Spleen (tissue), 11 donors: Measurements from ENCODE around the gene RAB12. TPM values are rescaled to one million over a fixed set of nuclear protein-coding genes. Genes with fewer than 3 reads are reported as not detected.

Source experiments
- DNase-seq: peaks from one replicate; pipeline ENCODE4 v3.0.0-alpha.2; 2020
- H3K27ac ChIP-seq, 8 donors: fragments of 200-600 bp; sonication (generic) in 7 of 8; 1 replicate in 4 of 8; 2 replicates in 4 of 8; pipeline versions ENCODE4 v1.5.0 to v1.8.0; 2016 to 2021; ENCODE audit warnings: inconsistent platforms in 4 of 8, mild to moderate bottlenecking in 4 of 8, moderate library complexity in 1 of 8
- H3K27me3 ChIP-seq, 7 donors: fragments of 200-600 bp; sonication (generic) in 6 of 7; replicated peaks in 1 of 7; 1 replicate in 4 of 7; 2 replicates in 3 of 7; pipeline versions ENCODE4 v1.5.0 to v1.8.0; 2016 to 2021; ENCODE audit warnings: inconsistent platforms in 3 of 7, mild to moderate bottlenecking in 1 of 7
- H3K36me3 ChIP-seq, 6 donors: fragments of 200-600 bp; sonication (generic) in 5 of 6; 1 replicate in 4 of 6; 2 replicates in 2 of 6; pipeline versions ENCODE4 v1.5.0 to v1.8.0; 2016 to 2021; ENCODE audit warnings: inconsistent platforms in 2 of 6
- H3K4me1 ChIP-seq, 6 donors: fragments of 200-600 bp; sonication (generic) in 5 of 6; 1 replicate in 3 of 6; 2 replicates in 3 of 6; pipeline versions ENCODE4 v1.5.0 to v1.8.0; 2016 to 2021; ENCODE audit warnings: inconsistent platforms in 3 of 6
- H3K4me3 ChIP-seq, 8 donors: fragments of 200-600 bp; sonication (generic) in 7 of 8; 1 replicate in 4 of 8; 2 replicates in 4 of 8; pipeline versions ENCODE4 v1.5.0 to v1.8.0; 2016 to 2021; ENCODE audit warnings: inconsistent platforms in 4 of 8, mild to moderate bottlenecking in 4 of 8, moderate library complexity in 2 of 8
- H3K9me3 ChIP-seq, 8 donors: fragments of 200-600 bp; sonication (generic) in 7 of 8; 1 replicate in 4 of 8; 2 replicates in 4 of 8; pipeline versions ENCODE4 v1.5.0 to v1.8.0; 2016 to 2021; ENCODE audit warnings: inconsistent platforms in 4 of 8
- CTCF ChIP-seq, 11 experiments: fragments of 200-600 bp in 7 of 11; fragments of 450-650 bp in 4 of 11; sonication (generic) in 4 of 11; IDR thresholded peaks in 8 of 11; conservative IDR thresholded peaks in 3 of 11; 1 replicate in 7 of 11; 2 replicates in 4 of 11; pipeline versions ENCODE4 v1.4.0 to v1.8.0; 2016 to 2021; ENCODE audit warnings: antibody characterized with exemption in 11 of 11, inconsistent platforms in 4 of 11, mild to moderate bottlenecking in 1 of 11
- POLR2A ChIP-seq, 3 donors: fragments of 450-650 bp; IDR thresholded peaks; one replicate each; pipeline ENCODE4 v1.5.1; 2017; ENCODE audit warnings: antibody characterized with exemption in 3 of 3, mild to moderate bottlenecking in 1 of 3
- POLR2AphosphoS5 ChIP-seq, 3 donors: sonication (generic); formaldehyde crosslinking; IDR thresholded peaks; one replicate each; pipeline ENCODE4 v1.5.1; 2017; ENCODE audit warnings: antibody characterized with exemption in 3 of 3
- WGBS, 5 donors: extraction: QIAGEN DNeasy Blood & Tissue Kit in 3 of 5; methylation state at CpG; one replicate each; pipeline versions ENCODE4 v1.1.5 to v1.1.7; 2013 to 2018; 5-methylcytosine and 5-hydroxymethylcytosine counted together
- intact Hi-C: fragments of 100-400 bp; cut with DNase I; formaldehyde crosslinking; loops from one replicate; pipeline ENCODE4 v1.15.0; 2023; ENCODE audit warnings: low total_unique reads
- polyA plus RNA-seq, 3 donors: library from polyadenylated mRNA; stranded (reverse); fragments of 200-250 nt; gene quantifications; one replicate each; pipeline ENCODE4 v1.2.1, GENCODE V29; 2013
- total RNA-seq, 7 donors: library from RNA; depleted of rRNA in 3 of 7; stranded (reverse); fragments of >200 nt in 3 of 7; fragmentation: NEBNext Ultra II Directional in 4 of 7; extraction: Animal tissue kit (Norgen Biotek cat#: 25700) in 4 of 7; gene quantifications; one replicate each; pipeline versions ENCODE4 v1.1.0 to v1.2.1, GENCODE V29; 2016 to 2021
- donor health status: healthy with polysubstance abuse.
- donor health status: DM: no; HTN: no; CAD: no; lungs with moderate emphysema.
- donor health status: DM: no; HTN: no; CAD: no.
- donor health status: Bipolar disorder and iron deficiency.
- donor health status: healthy.
- donor health status: DM: no; HTN: no; CAD: no.
- donor health status: DM: yes; HTN: yes; CAD: no.

The RAB12 gene
- total and polyA plus RNA-seq, 10 donors = 26.0 to 56.5 (median 41.3) TPM

DNA sequence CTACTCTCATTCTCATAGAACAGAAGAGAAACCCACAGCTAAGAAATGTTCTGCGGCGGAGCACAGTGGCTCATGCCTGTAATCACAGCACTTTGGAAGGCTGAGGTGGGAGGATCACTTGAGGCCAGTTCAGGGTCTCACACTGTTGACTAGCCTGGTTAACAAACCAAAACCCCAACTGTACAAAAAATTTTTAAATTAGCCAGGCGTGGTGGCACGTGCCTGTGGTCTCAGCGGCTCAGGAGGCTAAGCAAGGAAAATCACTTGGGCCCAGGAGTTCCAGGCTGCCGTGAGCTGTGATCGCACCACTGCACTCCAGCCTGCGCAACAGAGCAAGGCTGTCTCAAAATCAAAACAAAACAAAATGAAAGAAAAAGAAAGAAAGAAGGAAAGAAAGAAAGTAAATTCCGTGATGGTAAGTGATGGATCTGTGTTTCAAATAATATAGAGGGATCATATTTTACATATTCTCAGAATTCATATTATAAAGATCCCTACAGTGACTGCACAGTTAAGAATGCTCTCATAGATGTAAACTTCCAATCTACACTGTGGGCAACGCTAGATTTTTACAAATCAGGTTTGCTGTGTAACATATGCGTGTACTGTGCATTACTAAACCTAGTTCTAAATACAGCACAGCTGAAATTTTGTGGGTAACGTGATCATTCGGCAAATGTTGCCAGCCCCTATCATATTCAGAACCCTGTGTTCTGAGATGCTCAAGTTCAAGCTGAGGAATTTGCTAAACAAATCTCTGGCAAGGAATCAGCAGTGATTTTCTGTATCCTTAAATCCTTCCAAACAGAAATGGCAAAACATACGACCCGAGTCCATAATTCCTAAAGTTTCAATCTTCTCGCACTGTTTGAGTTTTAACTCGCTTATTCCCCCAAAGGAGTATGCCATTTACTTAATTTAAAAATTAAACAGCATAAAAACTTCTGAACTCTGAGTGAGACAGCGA is 1.2 kb upstream of the RAB12 start:
- intact Hi-C loops = no loop called here
- peaks cover 0 to 5% (median 0%) of the 10 kb centered on the region in 7 donors for H3K27me3 ChIP-seq
- 68 to 73% (median 71%) methylated on average over 18 of the region's 18 CpGs for WGBS, 5 donors
- TF ChIP-seq CTCF (IDR thresholded peaks at IDR 0.05 in 8 of 11, conservative IDR thresholded peaks at IDR 0.05 in 3 of 11) (no peak), POLR2AphosphoS5 (IDR thresholded peaks at IDR 0.05) (peak in 1 of 3 donors; percentile 34)
- peak overlapping the region; percentile 62 to 87 (median 82) for H3K27ac ChIP-seq
- DNase-seq = no peak
- peaks cover 27 to 73% (median 68%) of the 10 kb centered on the region in 6 donors for H3K4me1 ChIP-seq
- no peaks in the 10 kb centered on the region for H3K9me3 ChIP-seq
- peaks cover 0 to 13% (median 0%) of the 10 kb centered on the region in 6 donors for H3K36me3 ChIP-seq
- H3K4me3 ChIP-seq = peak overlapping the region; percentile 33 to 96 (median 80)

DNA sequence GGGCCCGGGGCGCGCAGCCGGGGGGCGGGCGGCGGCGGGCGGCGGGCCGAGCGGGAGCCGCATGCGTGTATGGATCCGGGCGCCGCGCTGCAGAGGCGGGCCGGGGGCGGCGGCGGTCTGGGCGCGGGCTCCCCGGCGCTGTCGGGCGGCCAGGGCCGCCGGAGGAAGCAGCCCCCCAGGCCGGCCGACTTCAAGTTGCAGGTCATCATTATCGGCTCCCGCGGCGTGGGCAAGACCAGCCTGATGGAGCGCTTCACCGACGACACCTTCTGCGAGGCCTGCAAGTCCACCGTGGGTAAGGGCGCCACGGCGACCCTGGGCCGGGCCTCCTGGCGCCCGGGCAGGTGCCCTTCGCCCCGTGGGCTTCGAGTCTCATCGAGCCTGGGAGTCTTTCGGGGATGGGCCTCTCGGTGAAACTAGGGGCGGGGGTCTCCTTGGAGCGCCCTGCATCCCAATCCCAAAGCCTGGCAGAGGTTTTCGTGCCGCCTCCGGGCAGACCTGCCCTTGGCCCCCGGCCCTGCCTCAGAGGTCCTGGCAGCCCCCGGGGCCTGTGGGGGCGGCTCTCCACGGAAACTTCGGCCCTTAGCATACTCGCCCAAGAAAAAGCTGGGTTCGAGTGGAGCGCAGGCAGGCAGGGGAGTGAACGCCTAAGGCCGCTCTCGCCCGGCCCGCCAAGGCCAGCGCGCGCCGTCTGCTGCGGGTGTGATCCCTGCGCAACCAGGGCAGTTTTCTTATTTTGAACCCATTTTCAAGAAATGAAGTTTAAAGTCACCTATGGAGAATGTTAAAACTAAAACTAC is 622 bp downstream of the RAB12 start:
- TF ChIP-seq POLR2A (IDR thresholded peaks at IDR 0.05) (no peak), CTCF (IDR thresholded peaks at IDR 0.05 in 8 of 11, conservative IDR thresholded peaks at IDR 0.05 in 3 of 11) (no peak), POLR2AphosphoS5 (IDR thresholded peaks at IDR 0.05) (peak in 2 of 3 donors; percentile 11 to 56)
- 0 to 4% (median 1%) methylated on average over 13 to 78 of the region's 78 CpGs for WGBS, 5 donors
- no peaks in the 10 kb centered on the region for H3K9me3 ChIP-seq
- intact Hi-C loops = no loop called here
- H3K4me3 ChIP-seq = peak overlapping the region; percentile 67 to 96 (median 84)
- peak overlapping the region; percentile 28 to 85 (median 78) for H3K27ac ChIP-seq
- H3K36me3 ChIP-seq = peaks cover 0 to 16% (median 0%) of the 10 kb centered on the region in 6 donors
- H3K4me1 ChIP-seq = peaks cover 24 to 73% (median 67%) of the 10 kb centered on the region in 6 donors
- H3K27me3 ChIP-seq = peaks cover 0 to 5% (median 0%) of the 10 kb centered on the region in 7 donors
- DNase-seq = peak; percentile 90

GRCh38 chr18:8610459-8610851 is 1.2 kb downstream of the RAB12 start:
- Histone ChIP-seq H3K4me3 (peak overlapping the region; percentile 67 to 96 (median 84)), H3K4me1 (peaks cover 24 to 78% (median 72%) of the 10 kb centered on the region in 6 donors), H3K27me3 (peaks cover 0 to 5% (median 0%) of the 10 kb centered on the region in 7 donors), H3K36me3 (peaks cover 0 to 18% (median 0%) of the 10 kb centered on the region in 6 donors), H3K9me3 (no peaks in the 10 kb centered on the region), H3K27ac (peak overlapping the region in 7 of 8 donors; percentile 74 to 85 (median 78))
- 1 to 2% (median 2%) methylated on average over 13 of the region's 13 CpGs for WGBS, 5 donors
- TF ChIP-seq POLR2A (IDR thresholded peaks at IDR 0.05) (no peak), CTCF (IDR thresholded peaks at IDR 0.05 in 8 of 11, conservative IDR thresholded peaks at IDR 0.05 in 3 of 11) (no peak), POLR2AphosphoS5 (IDR thresholded peaks at IDR 0.05) (no peak)
- intact Hi-C loops = no loop called here
- no peak for DNase-seq
